Esophagus squamous epithelium (tissue), 5 donors: Measurements from ENCODE around the gene IGFBP5. TPM values are rescaled to one million over a fixed set of nuclear protein-coding genes. Genes with fewer than 3 reads are reported as not detected.
A peak's percentile ranks its signal among the peaks of the same experiment; 100 is the strongest.

Source experiments
- DNase-seq: peaks from one replicate; lab custom pipeline; 2025; lab: John Stamatoyannopoulos, UW
- H3K27ac ChIP-seq, 4 donors: fragments of 200-600 bp; sonication (generic); one replicate each; pipeline ENCODE4 v1.5.1; 2016 to 2019; ENCODE audit warnings: mild to moderate bottlenecking in 1 of 4
- H3K27me3 ChIP-seq, 4 donors: fragments of 200-600 bp; sonication (generic); 1 replicate in 3 of 4; 2 replicates in 1 of 4; pipeline versions ENCODE4 v1.5.1 to v1.6.0; 2017 to 2021; ENCODE audit warnings: antibody characterized with exemption in 1 of 4
- H3K36me3 ChIP-seq, 3 donors: fragments of 200-600 bp; sonication (generic); one replicate each; pipeline ENCODE4 v1.5.1; 2016 to 2019
- H3K4me1 ChIP-seq, 3 donors: fragments of 200-600 bp; sonication (generic); one replicate each; pipeline ENCODE4 v1.5.1; 2017 to 2019
- H3K4me3 ChIP-seq, 4 donors: fragments of 200-600 bp; sonication (generic); 1 replicate in 3 of 4; 2 replicates in 1 of 4; pipeline ENCODE4 v1.5.1; 2016 to 2019; ENCODE audit warnings: mild to moderate bottlenecking in 2 of 4, moderate library complexity in 1 of 4
- H3K9me3 ChIP-seq, 3 donors: fragments of 200-600 bp; sonication (generic); one replicate each; pipeline ENCODE4 v1.5.1; 2016 to 2019
- CTCF ChIP-seq, 6 experiments: fragments of 450-650 bp in 4 of 6; fragments of 200-600 bp in 2 of 6; sonication (generic) in 2 of 6; IDR thresholded peaks; one replicate each; pipeline ENCODE4 v1.5.1; 2016 to 2019; ENCODE audit warnings: antibody characterized with exemption in 6 of 6, mild to moderate bottlenecking in 4 of 6, moderate library complexity in 4 of 6
- POLR2A ChIP-seq, 4 donors: fragments of 450-650 bp; IDR thresholded peaks; one replicate each; pipeline ENCODE4 v1.6.1; 2017; ENCODE audit warnings: antibody characterized with exemption in 4 of 4, mild to moderate bottlenecking in 4 of 4, moderate library complexity in 3 of 4
- WGBS, 2 donors: methylation state at CpG; one replicate each; pipeline ENCODE4 v1.1.5; 2018; 5-methylcytosine and 5-hydroxymethylcytosine counted together
- intact Hi-C: fragments of 100-400 bp; cut with DNase I; formaldehyde crosslinking; loops from one replicate; pipeline ENCODE4 v1.15.0; 2022
- total RNA-seq, 4 donors: library from RNA; depleted of rRNA; stranded (reverse); fragments of >200 nt; gene quantifications; one replicate each; pipeline ENCODE4 v1.1.0, GENCODE V29; 2016
- donor health status: DM: yes; HTN: yes; CAD: no.

IGFBP5 gene
- total RNA-seq, 4 donors from 2014 or later: 26.9 to 899 (median 95.4) TPM

GRCh38 chr2:216654528-216655052, 40.8 kb downstream of the IGFBP5 start:
- no peak for TF ChIP-seq POLR2A (IDR thresholded peaks at IDR 0.05)
- TF ChIP-seq CTCF (IDR thresholded peaks at IDR 0.05): no peak
- no peak overlapping the region for H3K27ac ChIP-seq
- H3K9me3 ChIP-seq: no peaks in the 10 kb centered on the region
- intact Hi-C loops: no loop called here
- peaks cover 7 to 58% (median 15%) of the 10 kb centered on the region in 3 donors for H3K4me1 ChIP-seq
- DNase-seq: no peak
- H3K36me3 ChIP-seq: no peaks in the 10 kb centered on the region
- WGBS, 2 donors: 77 to 81% methylated on average over 2 of the region's 2 CpGs
- H3K4me3 ChIP-seq: no peak overlapping the region
- H3K27me3 ChIP-seq: no peaks in the 10 kb centered on the region

GRCh38 chr2:216653931-216654365, 41.4 kb downstream of the IGFBP5 start:
- peaks cover under 1 to 51% (median 14%) of the 10 kb centered on the region in 3 donors for H3K4me1 ChIP-seq
- intact Hi-C loops: no loop called here

GRCh38 chr2:216653093-216653799, 42.1 kb downstream of the IGFBP5 start:
- intact Hi-C loops: no loop called here
- Histone ChIP-seq H3K4me3 (no peak overlapping the region), H3K36me3 (no peaks in the 10 kb centered on the region), H3K27me3 (no peaks in the 10 kb centered on the region), H3K27ac (no peak overlapping the region), H3K4me1 (peaks cover 1 to 44% (median 14%) of the 10 kb centered on the region in 3 donors), H3K9me3 (no peaks in the 10 kb centered on the region)
- 81 to 90% methylated on average over 4 of the region's 4 CpGs for WGBS, 2 donors
- no peak for TF ChIP-seq CTCF (IDR thresholded peaks at IDR 0.05)
- no peak for TF ChIP-seq POLR2A (IDR thresholded peaks at IDR 0.05)
- DNase-seq: no peak

More at GRCh38 chr2:216653931-216654365, 41.4 kb downstream of the IGFBP5 start:
- DNase-seq: no peak
- TF ChIP-seq POLR2A (IDR thresholded peaks at IDR 0.05) (no peak), CTCF (IDR thresholded peaks at IDR 0.05) (no peak)
- Histone ChIP-seq H3K4me3 (no peak overlapping the region), H3K27ac (no peak overlapping the region), H3K36me3 (no peaks in the 10 kb centered on the region), H3K27me3 (no peaks in the 10 kb centered on the region), H3K9me3 (no peaks in the 10 kb centered on the region)
- 50 to 69% methylated on average over 2 of the region's 2 CpGs for WGBS, 2 donors

- intact Hi-C loops: no loop called here
- H3K4me3 ChIP-seq: no peak overlapping the region
- H3K27me3 ChIP-seq: no peaks in the 10 kb centered on the region
- no peaks in the 10 kb centered on the region for H3K36me3 ChIP-seq
- no peak overlapping the region for H3K27ac ChIP-seq
- H3K9me3 ChIP-seq: no peaks in the 10 kb centered on the region
- peaks cover 5 to 37% (median 14%) of the 10 kb centered on the region in 3 donors for H3K4me1 ChIP-seq
- no peak for DNase-seq
- WGBS, 2 donors: 60 to 71% methylated on average over 1 to 4 of the region's 4 CpGs
- TF ChIP-seq POLR2A (IDR thresholded peaks at IDR 0.05): no peak
- TF ChIP-seq CTCF (IDR thresholded peaks at IDR 0.05): no peak
These were observed 42.8 kb downstream of the IGFBP5 start for GRCh38 chr2:216652566-216652965.

GRCh38 chr2:216651351-216651881, 43.9 kb downstream of the IGFBP5 start:
- TF ChIP-seq CTCF (IDR thresholded peaks at IDR 0.05) (no peak), POLR2A (IDR thresholded peaks at IDR 0.05) (no peak)
- intact Hi-C loops: no loop called here
- Histone ChIP-seq H3K4me1 (peaks cover 5 to 33% (median 14%) of the 10 kb centered on the region in 3 donors), H3K9me3 (no peaks in the 10 kb centered on the region), H3K27ac (peak overlapping the region in 1 of 4 donors; percentile 2), H3K27me3 (no peaks in the 10 kb centered on the region), H3K4me3 (no peak overlapping the region), H3K36me3 (no peaks in the 10 kb centered on the region)
- no peak for DNase-seq
- WGBS, 2 donors: 43 to 50% methylated on average over 5 to 6 of the region's 6 CpGs
